GM19035 (cell line): ENCODE results near the gene MYO1C.
"Not testable (repeated sequence)": the region's sequence is repeated elsewhere in the genome, so short reads cannot be mapped to it uniquely, and the experiment has no call there.

Experiments used
- ATAC-seq: cut with Tn5 transposase; IDR thresholded peaks from one replicate; pipeline ENCODE4 v1.9.1; 2021; ENCODE audit not compliant: unreplicated experiment

The MYO1C gene

GRCh38 chr17:1492249-1493206 is at the start of gene MYO1C:
Gene MYO1C (minus strand): TSS chr17:1492686. CDS start chr17:1492487, 199 bp downstream.
- ATAC-seq = no peak

GRCh38 chr17:1541367-1541904 is 49.0 kb upstream of the MYO1C start:
- ATAC-seq = no peak

DNA sequence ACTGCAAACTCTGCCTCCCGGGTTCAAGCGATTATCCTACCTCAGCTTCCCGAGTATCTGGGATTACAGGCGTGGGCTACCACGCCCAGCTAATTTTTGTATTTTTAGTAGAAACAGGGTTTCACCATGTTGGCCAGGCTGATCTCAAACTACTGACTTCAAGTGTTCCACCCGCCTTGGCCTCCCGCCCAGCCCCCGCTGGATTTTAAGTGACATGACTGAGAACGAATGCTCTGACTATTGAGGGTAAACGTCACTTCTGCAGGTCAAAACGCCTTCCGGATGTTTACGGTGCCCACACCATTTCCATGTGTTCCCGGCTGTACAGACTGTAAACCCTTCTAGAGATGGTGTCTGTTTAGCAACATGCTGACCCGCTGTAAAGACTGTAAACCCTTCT is 47.3 kb upstream of the MYO1C start:
- ATAC-seq = no peak

GRCh38 chr17:1535737-1536136 is 43.3 kb upstream of the MYO1C start:
- ATAC-seq = no peak

GRCh38 chr17:1533661-1534325 is 41.3 kb upstream of the MYO1C start:
- no peak for ATAC-seq

GRCh38 chr17:1532836-1533602 is 40.5 kb upstream of the MYO1C start:
- ATAC-seq = no peak

DNA sequence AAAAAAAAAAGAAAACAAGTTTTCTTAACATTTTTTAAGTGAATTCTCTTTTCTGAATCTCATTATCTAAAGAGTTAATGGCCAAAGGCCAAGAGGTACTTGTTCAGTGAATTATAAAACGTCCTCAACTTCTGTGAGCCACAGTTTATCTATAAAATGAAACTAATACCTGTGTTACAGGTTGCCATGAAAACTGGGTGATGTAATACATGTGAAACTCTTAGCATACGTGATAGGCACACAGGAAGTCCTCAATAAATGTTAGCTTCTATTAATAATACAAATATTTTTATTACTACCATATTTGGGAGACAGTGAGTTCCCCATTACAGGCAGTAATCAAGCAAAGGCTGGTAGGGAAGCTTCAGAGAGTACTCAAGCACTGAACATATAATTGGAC is 37.4 kb upstream of the MYO1C start:
- ATAC-seq = no peak

- ATAC-seq = not testable (repeated sequence)
Measured at GRCh38 chr17:1526876-1527275, 34.4 kb upstream of the MYO1C start.

DNA sequence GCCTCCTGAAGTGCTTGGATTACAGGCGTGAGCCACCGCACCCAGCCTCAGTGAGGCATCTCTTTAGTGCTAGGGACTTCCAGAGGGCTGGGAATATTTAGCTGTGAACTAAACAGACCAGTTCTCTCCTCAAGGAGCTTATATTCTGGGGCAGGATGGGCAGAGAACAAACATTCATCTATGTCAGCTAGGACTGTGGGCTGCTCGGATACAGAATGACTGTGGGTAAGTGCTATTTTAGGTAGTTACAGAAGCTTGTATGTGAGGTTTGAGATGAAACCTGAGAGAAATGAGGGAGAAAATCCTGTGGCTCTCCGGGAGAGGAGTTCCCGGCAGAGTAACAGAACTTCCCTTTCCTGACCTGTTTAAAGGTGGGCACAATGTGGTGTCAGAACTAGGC is 30.1 kb upstream of the MYO1C start:
- no peak for ATAC-seq

- no peak for ATAC-seq
Measured at GRCh38 chr17:1521086-1521640, 28.7 kb upstream of the MYO1C start.

DNA sequence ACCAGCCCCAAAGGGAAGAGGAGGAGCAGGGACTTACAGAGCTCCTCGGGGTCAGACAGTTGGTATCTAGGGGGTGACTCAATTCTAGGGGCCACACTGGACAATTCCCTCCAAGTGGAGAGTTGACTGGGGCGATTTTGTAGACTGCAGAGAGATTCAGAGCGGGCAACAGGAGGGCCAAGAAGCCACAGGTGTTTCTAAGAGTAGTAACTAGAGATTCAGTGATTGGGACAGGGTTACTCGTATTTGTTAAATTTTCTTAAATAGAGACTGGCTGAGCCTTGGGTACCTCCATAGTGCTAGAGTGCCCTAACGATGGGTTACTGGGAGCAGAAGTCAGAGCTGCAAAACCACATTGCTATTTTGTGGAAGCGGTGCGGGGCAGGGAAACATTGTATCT is 27.2 kb upstream of the MYO1C start:
- ATAC-seq = no peak

DNA sequence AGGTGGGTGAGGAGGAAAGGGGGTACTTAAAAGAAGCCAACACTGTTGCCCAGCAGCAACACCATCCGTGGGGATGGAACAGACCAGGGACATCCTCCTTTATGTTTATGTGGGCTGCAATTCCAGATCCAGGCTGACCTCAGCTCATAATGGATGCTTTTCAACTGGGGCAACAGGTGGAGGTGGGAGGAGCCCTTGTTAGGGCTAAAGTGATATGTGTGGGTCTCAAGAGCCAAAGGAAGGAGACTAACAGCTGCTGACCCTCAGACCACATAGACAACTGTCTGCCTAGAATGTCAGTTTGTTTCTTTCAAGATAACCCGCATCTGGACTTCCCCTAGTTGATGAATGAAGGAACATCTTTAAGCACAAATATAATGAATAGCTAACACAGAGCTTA is 25.9 kb upstream of the MYO1C start:
- ATAC-seq = no peak

GRCh38 chr17:1516388-1517161 is 24.1 kb upstream of the MYO1C start, which contains the start of gene INPP5K:
Gene INPP5K (minus strand): TSS chr17:1516612. CDS start chr17:1516499, 113 bp downstream.
- peak; percentile 87 for ATAC-seq

DNA sequence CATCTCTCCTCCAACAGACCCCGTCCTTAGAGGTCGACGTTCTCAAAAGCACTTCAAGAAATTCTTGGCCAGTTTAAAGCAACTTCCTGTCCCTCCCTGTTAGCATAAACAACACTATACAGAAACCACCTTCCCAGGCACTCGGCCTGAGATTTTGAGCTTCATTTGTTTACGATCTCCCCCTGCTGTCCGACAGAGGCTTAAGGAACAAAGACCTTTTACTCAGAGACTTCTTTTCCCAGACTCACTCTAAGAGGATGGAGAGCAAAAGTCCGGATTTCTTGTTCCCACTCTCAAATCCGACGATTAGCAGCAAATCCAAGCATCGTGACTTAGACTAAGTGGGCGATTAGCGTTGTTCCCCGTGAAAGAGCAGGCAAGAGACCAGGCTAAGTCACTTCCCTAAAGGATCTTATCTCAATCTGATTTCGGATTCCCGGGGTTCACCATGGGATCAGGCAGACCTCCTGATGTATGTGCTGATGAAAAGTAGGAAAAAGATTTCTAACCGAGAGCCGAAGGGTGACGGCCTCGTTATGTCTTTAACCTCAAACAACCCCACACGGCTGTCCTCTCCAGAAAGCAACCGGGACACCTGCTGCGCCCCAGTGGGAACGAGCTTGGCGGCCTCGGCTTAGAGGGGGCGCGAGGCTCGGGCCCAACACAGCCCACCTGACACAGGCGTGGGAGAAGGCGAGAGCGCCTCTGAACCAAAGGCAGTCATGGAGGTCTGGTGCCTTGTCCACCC is 23.3 kb upstream of the MYO1C start:
- ATAC-seq = no peak

GRCh38 chr17:1512351-1512750 is 19.9 kb upstream of the MYO1C start:
- no peak for ATAC-seq

- no peak for ATAC-seq
Measured at GRCh38 chr17:1511756-1512321, 19.4 kb upstream of the MYO1C start.

GRCh38 chr17:1511290-1511689 is 18.8 kb upstream of the MYO1C start:
- ATAC-seq = no peak

DNA sequence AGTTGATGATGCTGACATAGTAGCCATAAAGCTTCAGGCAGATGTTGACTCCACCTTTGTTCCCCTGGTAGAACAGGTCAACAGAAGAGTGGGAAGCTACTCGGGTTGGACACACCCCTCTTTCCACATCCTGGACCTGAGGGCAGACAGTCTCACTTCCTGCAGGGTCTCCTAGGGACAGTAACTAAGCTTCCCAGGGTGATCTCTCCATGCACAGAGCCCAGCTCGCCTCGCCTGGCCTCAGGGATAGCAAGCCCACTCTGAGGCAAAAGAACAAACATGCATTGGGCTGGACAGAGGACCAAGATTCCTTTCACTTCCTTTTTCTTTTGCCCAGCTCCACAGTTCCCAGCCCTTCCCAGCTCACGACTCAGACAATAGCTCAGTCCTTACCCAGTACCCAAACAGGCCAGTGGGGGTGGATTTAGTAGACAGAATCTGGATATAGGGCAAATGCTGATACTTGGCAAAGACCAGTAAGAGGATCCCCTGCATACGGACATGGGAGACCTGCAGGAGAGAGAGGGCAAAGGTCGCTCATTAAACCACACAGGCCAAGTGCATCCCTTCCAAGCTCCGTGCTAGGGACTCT is 16.9 kb upstream of the MYO1C start:
- no peak for ATAC-seq

- not testable (repeated sequence) for ATAC-seq
Measured at GRCh38 chr17:1508709-1509108, 16.2 kb upstream of the MYO1C start.
